ENCODE data around the gene CLEC2A.

Gene CLEC2A

DNA sequence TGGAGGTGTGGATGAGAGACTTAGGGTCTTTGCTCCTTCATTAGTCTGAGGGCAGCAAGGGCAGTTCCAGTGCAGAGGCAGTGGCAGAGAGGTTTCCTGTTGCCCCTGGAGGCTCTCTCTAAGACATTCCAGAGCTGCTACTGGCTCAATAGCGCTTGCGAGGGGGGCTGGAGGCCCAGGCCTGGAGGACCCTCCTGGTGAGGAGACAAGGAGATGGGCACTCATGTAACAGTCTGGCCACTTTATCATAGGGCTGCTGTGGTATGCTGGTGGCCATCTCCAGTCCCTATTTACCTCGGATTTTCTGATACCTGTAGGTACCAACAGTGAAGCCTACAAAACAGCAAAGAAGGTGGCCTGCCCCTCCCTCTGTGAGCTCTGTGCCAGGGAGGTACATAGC is 12.7 kb downstream of the CLEC2A start:
- Histone ChIP-seq H3K9me3 (ENCODE audit: insufficient read depth, low read length, severe bottlenecking) (no peaks in the 10 kb centered on the region), H3K79me2 (ENCODE audit: insufficient read depth, low read length) (no peaks in the 10 kb centered on the region), H3K9ac (ENCODE audit: low read depth, low read length) (no peak overlapping the region), H4K20me1 (ENCODE audit: insufficient read depth, low read length) (no peaks in the 10 kb centered on the region), H3K4me2 (ENCODE audit: insufficient read depth, low read length) (no peak overlapping the region), H3K4me3 (ENCODE audit: low read depth in 1 of 2, low read length in 2 of 2) (no peak overlapping the region), H3K4me1 (ENCODE audit: insufficient read depth, low read length) (no peaks in the 10 kb centered on the region), H3K27ac (ENCODE audit: low read length) (no peak overlapping the region), H3K36me3 (ENCODE audit: insufficient read depth, low read length) (no peaks in the 10 kb centered on the region), H2AFZ (ENCODE audit: low read depth, low read length) (no peak overlapping the region), H3K27me3 (ENCODE audit: insufficient read depth, low read length, poor library complexity) (peaks cover 2% of the 10 kb centered on the region)
- DNase-seq (no peak), ATAC-seq (ENCODE audit: insufficient read depth, low read depth) (no peak)
- TF ChIP-seq, protein P1, sequence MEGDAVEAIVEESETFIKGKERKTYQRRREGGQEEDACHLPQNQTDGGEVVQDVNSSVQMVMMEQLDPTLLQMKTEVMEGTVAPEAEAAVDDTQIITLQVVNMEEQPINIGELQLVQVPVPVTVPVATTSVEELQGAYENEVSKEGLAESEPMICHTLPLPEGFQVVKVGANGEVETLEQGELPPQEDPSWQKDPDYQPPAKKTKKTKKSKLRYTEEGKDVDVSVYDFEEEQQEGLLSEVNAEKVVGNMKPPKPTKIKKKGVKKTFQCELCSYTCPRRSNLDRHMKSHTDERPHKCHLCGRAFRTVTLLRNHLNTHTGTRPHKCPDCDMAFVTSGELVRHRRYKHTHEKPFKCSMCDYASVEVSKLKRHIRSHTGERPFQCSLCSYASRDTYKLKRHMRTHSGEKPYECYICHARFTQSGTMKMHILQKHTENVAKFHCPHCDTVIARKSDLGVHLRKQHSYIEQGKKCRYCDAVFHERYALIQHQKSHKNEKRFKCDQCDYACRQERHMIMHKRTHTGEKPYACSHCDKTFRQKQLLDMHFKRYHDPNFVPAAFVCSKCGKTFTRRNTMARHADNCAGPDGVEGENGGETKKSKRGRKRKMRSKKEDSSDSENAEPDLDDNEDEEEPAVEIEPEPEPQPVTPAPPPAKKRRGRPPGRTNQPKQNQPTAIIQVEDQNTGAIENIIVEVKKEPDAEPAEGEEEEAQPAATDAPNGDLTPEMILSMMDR (IDR thresholded peaks at IDR 0.05; ENCODE audit: borderline replicate concordance, extremely low read depth, low read length, poor library complexity, severe bottlenecking): no peak
- no peak for TF ChIP-seq EZH2 (IDR thresholded peaks at IDR 0.05; ENCODE audit: borderline replicate concordance, low read depth, low read length, severe bottlenecking)

DNA sequence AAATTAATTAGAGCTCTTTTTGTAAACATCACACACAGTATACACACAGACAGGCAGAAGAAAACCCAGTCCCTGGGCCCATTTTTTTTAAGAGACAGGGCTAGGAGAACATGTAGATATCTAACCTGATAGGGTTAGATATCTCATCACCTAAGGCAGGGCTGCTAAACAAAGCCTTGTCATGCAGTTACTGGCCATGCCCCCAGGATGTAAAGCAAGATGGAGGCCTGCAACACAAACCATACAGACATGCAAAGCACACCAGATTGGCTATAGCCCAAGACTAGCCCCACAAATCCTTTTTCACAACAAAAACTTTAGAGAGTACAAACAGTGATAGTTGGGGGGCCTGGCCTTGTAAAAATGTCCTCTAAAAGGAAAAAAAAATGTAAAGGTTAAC is 20.5 kb downstream of the CLEC2A start:
- H2AFZ ChIP-seq (ENCODE audit: low read depth, low read length): no peak overlapping the region
- H3K79me2 ChIP-seq (ENCODE audit: insufficient read depth, low read length): no peaks in the 10 kb centered on the region
- H3K9me3 ChIP-seq (ENCODE audit: insufficient read depth, low read length, severe bottlenecking): peaks cover 24% of the 10 kb centered on the region
- ATAC-seq (ENCODE audit: insufficient read depth, low read depth): no peak
- no peaks in the 10 kb centered on the region for H3K36me3 ChIP-seq (ENCODE audit: insufficient read depth, low read length)
- no peak overlapping the region for H3K4me2 ChIP-seq (ENCODE audit: insufficient read depth, low read length)
- no peak overlapping the region for H3K27ac ChIP-seq (ENCODE audit: low read length)
- TF ChIP-seq EZH2 (IDR thresholded peaks at IDR 0.05; ENCODE audit: borderline replicate concordance, low read depth, low read length, severe bottlenecking): no peak
- TF ChIP-seq, protein P1 (IDR thresholded peaks at IDR 0.05; ENCODE audit: borderline replicate concordance, extremely low read depth, low read length, poor library complexity, severe bottlenecking): no peak
- DNase-seq: no peak
- H3K4me3 ChIP-seq (ENCODE audit: low read depth in 1 of 2, low read length in 2 of 2): no peak overlapping the region
- peaks cover 2% of the 10 kb centered on the region for H3K27me3 ChIP-seq (ENCODE audit: insufficient read depth, low read length, poor library complexity)
- 0 out of 2 replicates have a peak, but pooled peaks cover 2% of the 10 kb centered on the region for H3K4me1 ChIP-seq (ENCODE audit: insufficient read depth, low read length)
- no peaks in the 10 kb centered on the region for H4K20me1 ChIP-seq (ENCODE audit: insufficient read depth, low read length)
- H3K9ac ChIP-seq (ENCODE audit: low read depth, low read length): no peak overlapping the region

DNA sequence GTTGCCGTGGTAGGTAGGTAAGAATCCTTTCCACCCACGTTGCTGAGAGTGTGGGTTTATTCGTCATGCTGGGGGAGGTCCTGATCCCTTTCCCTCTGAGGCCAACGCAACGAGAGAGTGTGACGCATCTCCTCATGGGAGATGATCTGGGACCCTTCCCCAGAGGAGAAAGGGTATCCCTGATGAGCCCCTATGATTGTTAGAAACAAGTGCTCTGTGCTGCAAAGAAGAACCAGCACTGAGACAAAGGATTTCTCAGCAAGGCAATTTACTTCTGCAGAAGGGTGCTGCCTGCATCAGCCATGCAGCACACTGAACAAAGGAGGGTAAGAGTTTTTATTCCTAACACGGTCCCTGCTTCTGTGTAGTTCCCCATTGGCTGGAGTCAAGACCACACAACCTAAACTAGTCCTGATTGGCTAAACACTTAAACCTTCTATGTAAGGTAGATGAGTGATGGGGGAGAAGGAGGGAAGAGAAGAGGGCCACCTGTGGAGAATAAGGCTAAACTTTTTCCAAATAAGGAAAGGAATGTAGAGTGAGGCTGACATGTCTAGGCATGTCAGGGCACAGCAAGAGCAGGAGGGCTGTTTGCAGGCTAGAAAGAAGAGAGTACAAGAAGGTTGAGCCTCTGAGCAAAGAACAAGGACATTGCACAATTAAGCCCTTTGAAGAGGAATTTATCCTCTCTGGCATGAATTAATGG is 21.3 kb downstream of the CLEC2A start:
- H3K27ac ChIP-seq (ENCODE audit: low read length): no peak overlapping the region

More for the DNA sequence above, 21.3 kb downstream of the CLEC2A start:
- no peak for DNase-seq
- H3K36me3 ChIP-seq (ENCODE audit: insufficient read depth, low read length): no peaks in the 10 kb centered on the region
- no peak overlapping the region for H2AFZ ChIP-seq (ENCODE audit: low read depth, low read length)
- no peaks in the 10 kb centered on the region for H3K79me2 ChIP-seq (ENCODE audit: insufficient read depth, low read length)
- no peaks in the 10 kb centered on the region for H4K20me1 ChIP-seq (ENCODE audit: insufficient read depth, low read length)
- no peak overlapping the region for H3K4me2 ChIP-seq (ENCODE audit: insufficient read depth, low read length)
- H3K9me3 ChIP-seq (ENCODE audit: insufficient read depth, low read length, severe bottlenecking): peaks cover 24% of the 10 kb centered on the region
- no peak overlapping the region for H3K4me3 ChIP-seq (ENCODE audit: low read depth in 1 of 2, low read length in 2 of 2)
- peaks cover 2% of the 10 kb centered on the region for H3K27me3 ChIP-seq (ENCODE audit: insufficient read depth, low read length, poor library complexity)
- H3K9ac ChIP-seq (ENCODE audit: low read depth, low read length): no peak overlapping the region
- ATAC-seq (ENCODE audit: insufficient read depth, low read depth): no peak
- TF ChIP-seq EZH2 (IDR thresholded peaks at IDR 0.05; ENCODE audit: borderline replicate concordance, low read depth, low read length, severe bottlenecking): no peak
- TF ChIP-seq, protein P1 (IDR thresholded peaks at IDR 0.05; ENCODE audit: borderline replicate concordance, extremely low read depth, low read length, poor library complexity, severe bottlenecking): no peak
- H3K4me1 ChIP-seq (ENCODE audit: insufficient read depth, low read length): 0 out of 2 replicates have a peak, but pooled peaks cover 2% of the 10 kb centered on the region

Measured in DND-41 (cell line).